GM18508 (cell line): Measurements from ENCODE around the gene UROC1.
"Not testable (repeated sequence)": the region's sequence is repeated elsewhere in the genome, so short reads cannot be mapped to it uniquely, and the experiment has no call there.

Experiments used
- ATAC-seq: cut with Tn5 transposase; IDR thresholded peaks from one replicate; pipeline ENCODE4 v1.9.1; 2021; ENCODE audit warnings: moderate number of reproducible peaks; ENCODE audit not compliant: insufficient read depth, unreplicated experiment

UROC1 gene

DNA sequence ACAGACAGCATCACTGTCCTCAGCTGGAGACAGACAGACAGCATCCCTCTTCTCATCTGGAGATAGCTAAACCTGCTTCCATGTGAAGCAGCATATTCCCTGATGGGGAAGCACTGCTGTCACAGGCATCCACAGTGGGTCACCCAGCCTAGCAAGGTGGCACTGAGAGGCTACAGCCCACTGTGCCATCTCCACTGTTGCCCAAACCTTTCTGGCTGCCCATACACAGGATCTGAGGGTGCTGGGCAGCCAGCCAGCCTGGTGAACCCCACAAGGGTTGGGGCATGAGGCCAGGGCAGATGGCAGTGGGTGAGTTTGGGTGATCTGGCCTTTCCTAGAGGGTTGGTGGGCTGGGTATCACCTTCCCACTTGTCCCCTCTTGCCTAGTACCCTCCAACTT is 18.1 kb upstream of the UROC1 start:
- ATAC-seq: no peak

DNA sequence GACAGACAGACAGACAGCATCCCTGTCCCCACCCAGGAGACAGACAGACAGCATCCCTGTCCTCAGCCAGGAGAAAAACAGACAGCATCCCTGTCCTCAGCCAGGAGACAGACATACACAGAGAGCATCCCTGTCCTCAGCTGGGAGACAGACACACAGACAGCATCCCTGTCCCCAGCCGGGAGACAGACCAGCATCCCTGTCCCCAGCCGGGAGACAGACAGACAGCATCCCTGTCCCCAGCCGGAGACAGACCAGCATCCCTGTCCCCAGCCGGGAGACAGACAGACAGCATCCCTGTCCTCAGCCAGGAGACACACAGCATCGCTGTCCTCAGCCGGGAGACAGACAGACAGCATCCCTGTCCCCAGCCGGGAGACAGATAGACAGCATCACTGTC is 17.1 kb upstream of the UROC1 start:
- ATAC-seq: not testable (repeated sequence)

DNA sequence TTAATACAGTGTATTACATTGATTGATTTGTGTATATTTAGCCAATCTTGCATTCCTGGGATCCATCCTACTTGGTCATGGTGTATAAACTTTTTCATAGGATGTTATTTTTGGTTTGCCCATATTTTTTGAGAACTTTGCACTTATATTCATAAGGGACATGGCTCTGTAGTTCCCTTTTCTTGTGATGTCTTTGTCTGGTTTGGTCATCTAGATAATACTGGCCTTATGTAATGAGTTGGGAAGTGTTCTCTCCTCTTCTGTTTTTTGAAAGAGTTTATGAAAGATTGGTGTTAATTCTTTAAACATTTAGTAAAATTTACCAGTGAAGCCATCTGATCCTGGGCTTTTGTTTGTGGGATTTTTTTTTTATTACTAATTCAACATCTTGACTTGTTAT is 15.9 kb upstream of the UROC1 start:
- ATAC-seq: no peak

DNA sequence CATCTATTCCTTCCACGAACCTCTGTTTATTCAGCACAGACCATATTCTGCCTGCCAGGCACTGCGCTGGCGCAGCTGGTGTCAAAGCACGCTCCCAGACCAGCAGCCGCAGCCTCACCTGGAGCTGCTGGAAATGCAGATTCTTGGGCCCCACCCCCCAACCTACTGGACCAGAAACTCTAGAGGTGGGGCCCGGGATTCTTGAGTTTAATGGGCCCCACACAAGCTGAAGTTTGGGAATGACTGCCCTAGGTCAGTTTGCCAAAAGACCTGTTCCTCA is 13.4 kb upstream of the UROC1 start:
- ATAC-seq: no peak

DNA sequence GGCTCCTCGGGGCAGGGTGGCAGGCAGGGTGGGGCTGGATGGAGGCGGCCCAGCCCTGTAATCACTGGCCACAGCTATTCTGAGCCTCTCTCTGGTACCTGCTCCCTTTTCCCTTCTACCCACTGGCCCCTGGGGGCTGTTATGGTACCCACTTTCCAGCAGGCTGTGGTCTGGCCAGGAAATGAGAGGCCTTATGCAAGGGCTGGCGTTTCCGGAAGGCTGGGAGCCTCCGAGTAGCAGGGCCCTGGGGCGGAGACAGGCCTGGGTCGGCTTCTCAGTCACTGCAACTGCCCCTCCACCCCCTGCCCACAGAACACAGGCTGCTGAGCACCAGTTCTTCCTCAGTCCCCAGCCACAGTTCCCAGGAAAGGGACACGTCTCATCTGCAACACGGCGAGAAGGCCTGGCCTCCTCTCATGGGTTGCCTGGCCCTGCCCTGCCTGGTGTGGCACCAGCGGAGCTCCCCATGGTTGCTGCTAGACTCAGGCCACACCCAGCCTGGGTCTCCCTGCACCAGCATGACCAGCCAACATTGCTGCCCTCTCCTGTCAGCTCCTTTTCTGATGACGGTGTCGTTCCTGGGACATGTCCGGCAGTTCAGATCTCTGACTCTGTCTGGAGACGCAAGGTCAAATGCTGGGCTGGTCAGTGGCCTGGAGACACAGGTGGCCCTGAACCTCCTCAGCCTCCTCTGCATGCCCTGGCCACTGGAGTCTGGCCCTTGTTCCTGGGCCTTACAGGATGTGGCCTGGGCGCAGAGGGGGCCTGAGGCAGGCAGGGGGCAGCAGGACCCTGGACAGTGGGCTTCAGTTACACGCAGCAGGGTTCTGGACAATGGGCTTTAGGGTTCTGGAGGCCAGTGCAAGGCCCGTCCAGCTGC is 12.8 kb upstream of the UROC1 start:
- ATAC-seq: no peak

DNA sequence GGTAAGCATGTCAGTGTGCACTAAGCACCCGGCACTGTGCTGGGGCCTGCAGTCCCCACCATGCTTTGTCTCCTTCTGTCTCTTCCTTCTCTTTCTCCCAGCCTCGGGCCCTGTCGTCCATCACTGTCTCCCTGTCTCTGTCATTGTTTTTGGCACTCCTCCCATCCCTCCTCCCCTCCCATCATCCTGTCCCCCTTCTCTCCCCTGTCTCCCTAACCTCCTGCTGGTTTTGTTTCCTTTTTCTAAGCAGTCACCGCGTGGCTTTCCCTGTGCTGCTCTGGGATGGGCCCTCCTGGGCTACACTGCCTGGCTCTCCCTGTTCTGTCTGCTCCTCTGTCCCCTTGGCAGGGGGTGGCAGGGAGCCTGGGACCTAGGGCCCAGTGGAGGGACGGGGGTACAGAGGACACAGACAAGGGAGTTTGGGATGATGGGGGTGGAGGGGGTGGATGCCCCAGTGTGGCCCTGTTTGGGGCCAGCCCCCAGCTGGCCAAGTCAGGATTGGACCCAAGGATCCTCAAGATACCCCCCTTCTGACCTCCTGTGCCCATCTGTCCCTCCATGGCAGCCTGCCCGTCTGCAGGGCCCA is 12.1 kb upstream of the UROC1 start:
- ATAC-seq: no peak

DNA sequence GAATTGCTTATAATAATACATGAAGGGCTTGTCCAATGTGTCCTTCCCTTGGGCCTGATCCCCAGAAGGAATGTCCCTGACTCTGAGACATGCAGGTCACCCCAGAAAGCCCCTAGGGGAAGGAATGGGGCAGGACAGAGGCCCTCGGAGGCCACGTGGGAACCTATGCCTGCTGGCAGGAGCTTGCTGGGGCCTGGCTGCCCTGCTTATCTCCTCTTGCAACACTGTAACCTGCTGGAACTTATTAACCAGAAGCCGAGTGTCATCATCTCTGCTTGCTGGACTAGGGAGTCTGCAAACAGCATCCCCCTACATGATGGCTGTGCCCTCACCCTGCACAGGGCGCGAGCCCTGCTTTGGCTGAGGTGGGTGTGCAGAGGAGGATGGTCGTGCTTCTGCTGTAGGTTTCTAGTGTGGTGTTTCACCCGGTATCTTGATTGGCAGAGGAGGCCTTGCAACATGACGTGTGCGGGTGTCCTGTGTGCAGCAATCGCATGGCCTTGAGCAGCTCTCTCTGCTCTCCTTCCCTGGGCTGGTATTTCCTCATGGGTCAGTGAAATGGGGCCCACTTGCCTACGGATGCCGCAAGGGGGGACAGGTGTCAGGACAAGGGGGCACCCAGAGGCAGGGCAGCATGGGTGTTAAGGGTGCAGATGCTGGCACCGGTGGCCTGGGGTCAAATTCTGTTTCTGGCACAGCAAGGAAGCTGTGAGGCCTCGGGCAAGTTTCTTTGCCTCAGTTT is 11.4 kb upstream of the UROC1 start:
- no peak for ATAC-seq

DNA sequence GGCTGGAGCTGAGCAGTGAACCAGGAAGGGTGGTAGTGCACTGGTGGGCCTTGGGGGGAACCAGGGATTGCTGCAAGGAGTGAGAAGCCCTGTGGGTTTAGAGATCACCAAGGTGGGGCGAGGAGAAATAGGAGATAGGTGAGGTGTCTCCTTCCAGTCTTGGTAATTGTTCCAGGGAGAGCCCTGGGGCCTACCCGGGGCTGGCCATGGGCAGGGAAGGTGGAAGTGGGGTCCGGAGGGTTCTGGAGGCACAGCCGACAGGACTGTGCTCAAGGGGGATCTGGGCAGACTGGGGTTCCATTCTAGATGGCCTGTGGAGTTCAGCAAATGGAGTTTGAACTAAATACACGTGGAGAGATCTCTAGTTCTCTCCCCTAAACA is 10.8 kb upstream of the UROC1 start:
- ATAC-seq: no peak

DNA sequence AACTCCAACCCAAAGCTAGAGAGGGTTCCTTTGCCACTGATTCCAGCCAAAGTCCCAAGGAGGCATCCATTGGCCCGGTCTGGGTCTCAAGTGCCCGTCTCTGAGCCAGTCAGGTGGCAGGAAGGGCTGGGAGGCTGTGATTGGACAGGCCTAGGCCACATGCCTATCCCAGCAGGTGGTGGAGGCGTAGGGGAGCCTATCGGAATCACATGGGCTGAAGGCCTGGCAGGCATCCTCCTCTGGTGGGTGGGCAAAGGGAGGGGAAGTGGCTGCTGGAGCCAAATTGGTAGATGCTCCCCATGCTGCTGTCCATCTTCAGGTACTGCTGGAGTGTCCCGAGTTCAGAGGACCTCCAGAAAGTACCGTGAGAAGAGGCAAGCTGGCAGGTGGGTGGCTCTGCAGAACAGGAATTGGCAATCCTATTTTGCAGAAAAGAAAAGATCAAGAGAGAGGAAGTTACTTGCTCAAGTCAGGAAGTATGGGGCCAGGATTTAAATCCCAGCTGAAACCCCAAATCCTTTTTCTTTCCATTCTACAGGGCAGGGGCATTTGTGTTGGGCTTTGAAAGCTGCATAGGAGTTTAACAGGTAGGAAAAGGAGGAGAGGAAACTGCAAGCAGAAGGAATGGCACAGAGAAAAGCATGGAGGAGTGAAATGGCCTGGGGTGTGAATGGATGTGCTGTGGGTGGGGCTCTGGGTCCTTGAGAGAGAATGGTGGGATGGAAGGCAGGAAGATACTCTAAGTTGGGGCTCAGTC is 10.1 kb upstream of the UROC1 start:
- no peak for ATAC-seq

DNA sequence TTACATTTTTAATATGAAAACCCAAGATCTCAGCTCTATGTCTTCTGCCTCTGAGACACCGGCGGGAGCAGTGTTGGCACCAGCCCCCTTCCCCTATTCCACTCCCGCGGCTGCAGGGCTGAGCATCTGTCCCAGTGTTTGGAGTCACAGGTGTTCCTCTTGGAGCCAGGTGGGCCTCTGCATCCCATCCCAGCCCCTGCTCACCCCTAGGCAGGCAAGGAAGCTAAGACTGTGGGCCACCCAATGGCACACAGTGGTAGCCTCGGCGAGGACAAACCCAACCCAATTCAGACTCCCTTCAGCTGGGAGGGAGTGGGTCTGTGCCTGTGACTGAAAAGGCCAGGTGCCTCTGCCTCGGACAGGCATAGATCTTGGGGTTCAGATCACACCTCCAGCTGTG is 9.4 kb upstream of the UROC1 start:
- no peak for ATAC-seq

DNA sequence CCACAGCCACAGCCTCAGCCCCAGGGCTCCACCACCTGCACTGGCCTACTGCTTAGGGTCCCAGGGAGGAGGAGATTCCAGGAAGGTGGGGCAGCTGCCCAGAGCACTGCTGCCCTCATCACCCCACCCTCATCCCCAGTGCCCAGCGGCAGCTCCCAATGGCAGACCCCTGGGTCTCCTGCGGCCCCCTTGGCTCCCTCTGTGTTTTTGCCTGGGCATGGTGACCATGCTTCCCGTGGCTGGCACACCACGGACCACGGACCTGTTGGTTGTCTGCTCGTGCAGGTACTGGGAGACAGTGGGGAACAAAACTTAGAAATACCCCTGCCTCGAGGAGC is 9.1 kb upstream of the UROC1 start:
- ATAC-seq: no peak

DNA sequence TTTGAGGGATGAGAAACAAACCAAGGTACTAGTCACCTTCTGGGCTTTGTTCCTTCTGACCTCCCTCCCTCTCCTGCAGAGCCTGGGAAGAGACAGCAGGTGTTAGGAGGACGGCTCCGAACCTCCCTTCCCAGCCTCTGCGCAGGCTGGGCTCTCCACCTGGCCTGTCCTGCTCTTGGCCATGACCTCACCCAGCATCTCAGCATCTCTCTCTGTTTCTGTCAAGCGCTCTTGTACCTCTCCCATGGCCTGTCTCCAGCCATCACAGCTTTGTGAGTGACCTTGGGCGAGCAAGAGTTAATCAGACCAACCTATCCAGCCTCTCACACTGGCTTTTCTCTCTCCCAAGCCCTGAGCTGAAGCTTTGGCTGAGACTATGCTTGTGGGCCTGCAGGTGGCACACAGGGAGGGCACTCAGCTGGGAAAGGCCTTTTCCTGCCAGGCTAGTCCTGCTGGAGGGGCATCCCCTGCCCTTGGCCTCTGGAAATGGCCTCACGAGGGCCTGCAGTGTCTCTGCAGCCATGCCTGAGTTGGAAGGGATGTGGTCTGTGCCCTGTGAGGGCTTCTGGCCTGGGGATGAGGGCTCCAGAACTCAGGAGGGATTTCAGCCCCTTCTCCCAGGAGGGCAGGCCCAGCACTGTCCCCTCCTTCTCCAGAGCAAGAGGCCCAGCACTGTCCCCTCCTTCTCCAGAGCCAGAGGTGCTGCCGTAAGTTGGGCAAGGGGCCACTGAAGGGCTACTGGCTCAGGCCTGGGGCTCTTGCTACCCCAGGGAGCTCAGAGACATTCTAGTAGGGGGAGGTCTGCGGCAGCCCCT is 8.5 kb upstream of the UROC1 start:
- ATAC-seq: no peak

DNA sequence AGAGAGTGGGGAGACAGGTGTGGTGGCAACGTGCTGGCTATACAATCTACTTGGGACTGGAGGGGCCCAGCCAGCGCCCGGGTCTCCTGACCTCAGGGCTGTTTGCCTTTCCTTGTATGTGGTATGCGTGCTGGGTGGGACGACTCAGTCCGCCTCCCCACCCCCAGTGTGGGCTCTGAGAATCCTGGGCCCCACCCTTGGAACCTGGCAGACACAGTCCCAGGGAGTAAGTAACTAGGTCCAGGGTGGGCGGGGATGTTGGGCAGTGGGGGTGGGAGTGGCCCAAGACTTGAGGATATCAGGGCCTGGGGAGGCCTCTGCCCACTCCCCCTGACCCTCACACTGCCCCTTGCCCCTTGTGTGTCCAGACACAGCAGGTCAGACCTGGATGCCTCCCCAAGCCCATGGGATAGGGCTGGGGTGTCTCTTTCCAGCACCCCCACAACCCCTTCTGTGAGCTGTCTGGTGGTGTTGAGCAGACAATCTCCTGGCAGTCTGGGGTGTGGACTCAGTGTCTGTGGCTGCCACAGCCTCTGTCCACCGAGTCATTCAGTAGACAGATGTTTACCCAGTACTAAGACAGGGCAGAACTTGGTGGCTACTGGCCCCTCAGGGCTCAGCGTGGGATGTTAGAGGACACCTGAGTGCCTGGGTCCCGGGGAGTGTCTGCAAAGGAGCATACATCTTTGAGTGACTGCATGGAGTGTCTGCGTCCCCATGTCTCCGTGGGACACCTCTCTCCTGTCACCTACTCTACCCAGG is 7.7 kb upstream of the UROC1 start:
- no peak for ATAC-seq

DNA sequence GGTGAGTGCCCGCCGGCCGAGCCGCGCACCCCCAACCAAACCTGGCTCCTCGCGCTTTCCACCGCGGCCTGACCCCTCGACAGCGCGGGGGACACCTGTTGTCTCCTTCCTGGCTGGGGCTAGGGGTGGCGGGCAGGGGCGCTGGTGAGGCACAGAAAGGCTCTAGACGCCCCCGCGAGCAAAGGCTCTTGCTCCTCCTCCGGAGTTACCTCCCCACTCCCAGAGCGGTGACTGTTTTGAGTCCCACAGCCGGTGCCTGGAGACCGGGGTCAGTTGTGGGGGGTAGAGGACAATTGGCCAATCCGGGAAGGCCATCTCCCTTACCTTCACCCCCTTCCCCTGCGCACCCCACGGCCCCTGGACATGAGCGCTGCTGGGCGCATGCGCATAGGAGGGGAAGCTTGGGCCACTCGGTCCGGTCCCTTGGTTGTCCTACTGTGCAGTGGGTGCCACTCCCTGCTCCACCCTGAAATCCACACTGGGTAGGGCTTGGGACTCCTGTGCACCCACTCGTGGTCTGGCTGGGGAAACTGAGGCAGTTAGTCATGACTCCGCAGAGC is 6.9 kb upstream of the UROC1 start:
- ATAC-seq: no peak

DNA sequence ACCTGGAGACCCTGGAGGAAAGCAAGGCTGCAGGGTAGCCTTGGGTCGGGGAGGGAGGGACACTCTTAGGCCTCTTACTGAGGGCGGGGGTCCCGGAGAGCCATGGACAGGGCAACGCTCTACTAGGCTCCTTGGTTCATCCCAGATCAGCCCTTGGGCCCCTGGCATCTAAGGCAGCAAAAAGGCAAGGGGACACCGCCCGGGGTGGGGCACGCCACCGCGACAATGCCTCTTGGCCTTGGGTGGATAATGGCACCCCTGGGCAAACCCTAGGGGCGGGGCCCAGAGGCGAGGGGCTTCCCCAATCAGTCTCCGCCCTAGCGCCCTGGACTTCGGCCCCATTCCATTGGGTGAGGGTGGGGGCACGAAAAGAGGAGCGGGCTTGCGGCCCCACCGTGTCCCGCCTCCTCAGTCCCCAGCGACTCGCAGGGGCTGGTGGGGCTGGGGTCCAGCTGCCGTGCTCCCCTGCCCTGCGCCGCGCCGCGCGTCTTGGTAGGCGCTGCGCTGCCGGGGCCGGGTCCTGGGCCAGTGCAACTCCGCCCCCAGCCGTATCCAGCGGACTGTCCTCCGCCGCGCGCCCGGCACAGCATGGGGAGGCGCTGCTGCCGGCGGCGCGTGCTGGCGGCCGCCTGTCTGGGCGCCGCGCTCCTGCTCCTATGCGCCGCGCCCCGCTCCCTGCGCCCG is 6.3 kb upstream of the UROC1 start, which contains the start of gene CHST13:
Gene CHST13 (plus strand): TSS at position 411 of the 684 bp plus-strand sequence. CDS start 178 bp downstream, at position 589.
- ATAC-seq: no peak

DNA sequence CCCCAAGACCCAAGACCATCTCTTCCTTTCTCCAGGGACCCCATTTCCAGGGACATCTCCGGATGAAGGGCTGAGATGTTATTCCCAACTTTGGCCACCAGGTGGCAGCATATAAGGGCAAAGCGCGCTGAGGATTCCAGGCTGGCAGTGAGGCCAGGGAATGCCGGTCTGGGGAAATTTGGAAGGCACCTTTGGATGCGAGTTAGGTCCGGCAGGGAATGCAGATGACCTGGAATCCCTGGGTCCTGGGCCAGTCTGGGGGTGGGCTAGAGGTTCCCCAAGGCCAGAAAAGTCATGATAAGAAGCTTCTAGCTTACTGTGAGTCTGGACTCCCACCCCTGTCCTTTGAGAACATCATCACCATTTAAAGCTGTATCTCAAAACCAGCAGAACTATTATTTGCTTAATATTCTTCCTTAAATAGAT is 4.8 kb upstream of the UROC1 start:
- no peak for ATAC-seq

DNA sequence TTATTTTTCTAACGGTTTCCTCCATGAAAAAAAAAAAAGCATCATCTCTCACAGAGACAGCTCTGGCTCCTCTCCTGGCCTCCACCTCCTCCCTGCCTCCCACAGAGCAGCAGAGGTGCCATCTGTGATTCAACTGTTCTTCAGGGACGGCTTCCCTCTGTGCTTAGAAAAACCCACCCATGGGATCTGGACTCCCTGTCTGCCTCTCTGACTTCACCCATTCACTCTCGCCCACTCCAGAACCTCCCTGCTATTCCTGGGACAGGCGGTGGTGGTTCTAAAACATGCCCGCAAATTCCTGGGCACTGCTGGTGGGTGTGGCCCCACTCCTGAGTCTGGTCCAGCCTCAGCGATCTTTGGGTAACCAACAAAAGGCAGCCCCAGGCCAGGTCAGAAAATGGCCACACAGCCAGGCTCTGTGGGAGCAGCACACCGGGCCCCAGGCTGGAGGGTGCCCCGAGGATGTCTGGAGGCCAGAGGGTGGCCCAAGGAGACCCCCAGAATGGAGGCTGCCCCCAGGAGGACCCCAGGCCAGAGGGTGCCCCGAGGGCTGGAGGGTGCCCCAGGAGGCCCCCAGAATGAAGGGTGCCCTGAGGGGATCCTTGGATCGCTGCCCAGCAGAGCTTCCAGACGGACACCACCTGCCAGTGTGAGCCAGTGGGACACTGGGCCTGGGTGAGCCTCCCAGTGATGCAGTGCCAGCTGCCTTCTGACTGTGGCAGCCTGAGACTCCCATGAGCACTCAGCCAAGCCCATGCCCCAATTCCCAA is 3.7 kb upstream of the UROC1 start:
- ATAC-seq: no peak
